NCI-H446 treated with DMSO at 0.1 percent for 48 hours (cell line): ENCODE data around the gene KIF18B.

Source experiments
- DNase-seq: peaks from one replicate; lab custom pipeline; 2025; lab: John Stamatoyannopoulos, UW

Gene KIF18B

GRCh38 chr17:44875761-44876160, 71.8 kb downstream of the KIF18B start:
- DNase-seq = no peak
